Measurements from ENCODE around the gene CRLF1.

GRCh38 chr19:18646535-18647370, 40.2 kb upstream of the CRLF1 start:
- TF ChIP-seq POLR2AphosphoS5 (IDR thresholded peaks at IDR 0.05; ENCODE audit: borderline replicate concordance, low read depth, low read length) = no peak
- no peak for TF ChIP-seq EZH2 (IDR thresholded peaks at IDR 0.05)
